Activated CD4-positive, alpha-beta T cell treated with anti-CD3 and anti-CD28 coated beads, Interleukin-2, amount 50 U/mL, for 24 hours (primary cell): ENCODE measurements around the gene NME5.

Experiments
- DNase-seq, 2 donors: peaks; one replicate each; pipeline ENCODE4 v3.0.0-alpha.2; 2020; ENCODE audit warnings: low read depth in 1 of 2, low spot score in 1 of 2

The NME5 gene

DNA sequence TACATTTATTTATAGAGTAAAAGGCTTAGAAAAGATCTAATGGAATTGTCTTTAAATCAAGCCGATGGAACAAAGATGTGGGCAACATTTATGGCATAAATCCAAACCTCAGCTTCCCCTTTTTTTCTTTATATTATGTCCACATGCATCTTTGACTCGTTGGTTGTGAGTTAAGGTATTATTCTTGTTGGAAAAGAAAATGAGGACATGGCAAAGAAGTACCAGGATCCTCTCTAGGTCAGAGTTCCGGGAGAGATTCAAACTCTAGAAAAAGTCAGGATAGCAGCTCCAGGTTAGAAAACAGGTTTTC lies 508 bp upstream of the NME5 start:
- DNase-seq = no peak

- no peak for DNase-seq
Measured at GRCh38 chr5:138132543-138132942, 6.7 kb downstream of the NME5 start.

DNA sequence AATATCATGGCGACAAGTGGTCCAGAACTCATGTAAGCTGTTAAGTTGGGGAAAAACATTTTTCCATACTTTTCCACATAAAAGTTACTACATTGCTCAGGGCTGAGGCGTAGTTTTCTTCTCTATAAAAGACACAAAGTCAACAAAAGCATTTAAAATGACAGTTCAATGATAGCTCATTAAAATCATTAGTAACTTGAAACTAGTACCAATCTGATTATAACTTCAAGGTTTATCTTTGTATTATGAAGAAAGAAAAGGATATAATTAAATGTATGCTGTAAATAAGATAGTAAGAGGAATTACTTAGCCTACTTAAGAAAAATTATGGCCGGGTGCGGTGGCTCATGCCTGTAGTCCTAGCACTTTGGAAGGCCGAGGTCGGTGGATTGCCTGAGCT lies 9.9 kb downstream of the NME5 start:
- DNase-seq = no peak

GRCh38 chr5:138128334-138128733 lies 10.9 kb downstream of the NME5 start:
- DNase-seq = no peak

DNA sequence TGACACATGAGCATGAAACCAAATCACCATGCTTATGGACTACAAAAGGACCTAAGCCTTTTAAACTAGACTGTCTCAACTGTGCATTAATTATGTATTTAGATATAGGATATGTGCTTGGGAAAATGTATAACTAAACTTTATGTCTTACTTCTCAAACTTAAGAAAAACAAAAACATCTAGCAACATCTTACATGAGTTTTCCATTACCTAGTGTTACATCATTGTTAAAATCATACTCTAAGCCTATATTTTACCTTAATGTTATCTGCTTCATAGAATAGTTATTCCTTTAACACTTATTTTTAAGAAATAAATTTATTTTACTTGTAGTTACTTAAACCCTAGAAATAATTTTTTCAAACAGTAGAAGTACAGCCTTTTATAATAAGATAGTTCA lies 24.0 kb downstream of the NME5 start:
- DNase-seq = no peak

- no peak for DNase-seq
Measured at GRCh38 chr5:138111937-138112336, 27.3 kb downstream of the NME5 start.

DNA sequence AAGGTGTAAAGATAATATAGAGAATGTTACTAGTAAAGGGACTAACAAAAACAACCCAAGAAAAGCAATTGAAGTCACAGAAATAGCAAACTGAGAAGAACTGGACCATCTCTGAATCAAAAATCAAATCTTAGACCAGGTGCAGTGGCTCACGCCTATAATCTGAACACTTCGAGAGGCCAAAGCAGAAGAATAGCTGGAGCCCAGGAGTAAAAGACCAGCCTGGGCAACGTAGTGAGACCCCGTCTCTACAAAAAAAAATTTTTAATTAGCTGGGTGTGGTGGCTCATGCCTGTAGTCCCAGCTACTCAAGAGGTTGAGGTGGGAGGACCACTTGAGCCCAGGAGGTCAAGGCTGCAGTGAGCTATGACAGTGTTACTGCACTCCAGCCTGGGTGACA lies 28.0 kb downstream of the NME5 start:
- DNase-seq = no peak

GRCh38 chr5:138110266-138110963 lies 28.8 kb downstream of the NME5 start:
- DNase-seq = no peak

DNA sequence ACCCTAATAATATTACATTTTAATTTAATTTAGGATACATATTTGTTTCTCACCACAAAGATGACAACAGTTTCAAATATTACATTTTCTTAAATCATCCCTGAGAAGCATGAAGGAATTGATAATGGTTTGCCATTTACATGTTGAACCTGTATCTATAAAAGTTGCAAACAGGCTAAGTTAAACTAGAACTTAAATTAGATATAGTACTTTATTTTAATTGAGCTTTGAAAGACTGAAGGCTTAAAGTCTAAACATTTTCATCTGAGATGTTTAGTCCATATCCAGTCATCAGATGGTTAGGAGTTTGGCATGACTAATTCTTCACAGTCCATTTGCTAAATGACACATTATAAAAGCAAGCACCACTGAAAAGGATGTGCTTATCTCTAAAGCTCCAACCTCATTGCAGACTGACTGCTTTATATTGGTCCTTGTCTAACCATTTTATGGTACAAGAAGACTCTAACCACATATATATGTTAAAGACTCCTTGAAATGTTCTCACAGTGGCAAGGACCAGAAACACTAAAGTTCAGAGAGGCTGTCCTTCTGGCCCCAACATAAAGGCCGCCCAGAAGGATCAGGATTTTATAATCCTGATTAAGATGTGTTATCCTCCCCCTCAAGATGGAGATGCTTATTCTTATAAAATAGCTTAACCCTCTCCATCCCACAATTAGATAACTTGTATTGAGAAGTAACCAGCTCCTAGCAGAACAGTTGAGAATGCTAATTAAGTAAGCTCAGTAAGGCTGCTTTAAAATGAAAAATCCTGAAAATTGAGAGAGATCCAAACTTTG lies 29.6 kb downstream of the NME5 start:
- DNase-seq = no peak

- DNase-seq = no peak
Measured at GRCh38 chr5:138107213-138107612, 32.0 kb downstream of the NME5 start.

DNA sequence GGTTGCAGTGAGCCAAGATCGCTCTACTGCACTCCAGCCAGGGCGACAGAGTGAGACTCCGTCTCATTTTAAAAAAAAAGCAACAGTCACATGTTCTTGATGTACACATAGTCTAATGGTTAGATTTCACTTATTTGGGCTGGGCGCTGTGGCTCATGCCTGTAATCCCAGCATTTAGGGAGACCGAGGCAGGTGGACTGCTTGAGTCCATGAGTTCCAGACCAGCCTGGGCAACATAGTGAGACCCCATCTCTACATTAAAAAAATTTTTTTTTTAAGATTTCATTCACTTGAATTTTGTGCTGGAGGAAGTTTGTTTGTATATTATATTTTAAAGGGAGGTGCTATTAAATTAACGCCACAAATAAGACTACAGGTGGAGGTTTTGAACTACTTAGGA lies 33.5 kb downstream of the NME5 start:
- no peak for DNase-seq

GRCh38 chr5:138103319-138103637 lies 36.0 kb downstream of the NME5 start:
- DNase-seq = no peak

DNA sequence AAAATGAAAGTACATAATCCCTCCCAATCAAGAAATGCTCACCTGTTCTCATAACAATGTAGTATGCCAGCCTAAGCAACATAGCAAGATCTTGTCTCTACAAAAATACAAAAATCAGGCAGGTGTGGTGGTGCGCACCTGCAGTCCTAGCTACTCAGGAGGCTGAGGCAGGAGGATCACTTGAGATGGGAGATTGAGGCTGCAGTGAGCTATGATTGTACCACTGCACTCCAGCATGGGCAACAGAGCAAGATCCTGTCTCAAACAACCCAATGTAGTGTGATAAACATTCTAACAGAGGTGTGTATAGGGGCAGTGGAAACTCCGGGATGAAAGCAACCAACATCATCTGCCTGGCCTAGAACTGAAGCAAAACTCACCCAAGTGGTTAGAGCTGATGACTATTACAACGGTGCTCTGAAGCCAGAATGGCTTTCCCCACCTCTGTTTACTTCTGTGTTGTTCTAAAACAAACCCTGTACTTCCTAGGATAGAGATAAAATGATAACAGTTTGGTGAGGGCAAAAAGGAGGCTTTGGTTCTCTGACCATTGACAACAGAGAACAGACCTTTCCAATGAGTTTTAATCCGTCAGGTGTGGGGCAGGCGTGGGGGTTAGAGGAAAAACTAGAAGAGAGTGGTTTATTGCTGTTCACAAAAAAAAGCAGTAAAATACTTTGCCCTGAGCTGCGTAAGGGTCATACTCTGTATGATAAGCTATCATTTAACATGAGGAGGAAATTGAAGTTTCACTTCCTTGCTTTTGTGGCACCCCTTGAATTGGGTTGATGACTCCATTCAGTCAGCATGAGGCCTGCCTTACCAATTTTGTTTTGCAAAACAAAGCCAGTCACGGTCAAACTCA lies 36.5 kb downstream of the NME5 start:
- no peak for DNase-seq

- DNase-seq = no peak
Measured at GRCh38 chr5:138096997-138097828, 42.0 kb downstream of the NME5 start.

DNA sequence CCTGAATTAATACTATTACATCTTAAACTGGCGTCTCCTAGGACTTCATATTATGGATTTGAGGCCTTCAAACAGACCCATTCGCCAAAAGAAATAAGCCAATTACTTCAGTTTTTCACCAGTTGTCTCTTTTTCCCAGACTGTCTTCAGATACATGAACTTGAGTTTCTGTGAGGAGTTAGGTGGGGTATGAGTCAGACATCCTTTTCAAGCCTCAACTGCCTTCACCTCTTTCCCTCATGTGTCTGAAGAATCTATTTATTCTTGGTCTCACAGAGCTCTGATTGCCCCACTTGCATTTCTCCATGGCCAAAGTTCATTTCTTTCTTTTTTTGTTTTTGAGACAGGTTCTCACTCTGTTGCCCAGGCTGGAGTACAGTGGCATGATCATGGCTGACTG lies 42.9 kb downstream of the NME5 start:
- no peak for DNase-seq

DNA sequence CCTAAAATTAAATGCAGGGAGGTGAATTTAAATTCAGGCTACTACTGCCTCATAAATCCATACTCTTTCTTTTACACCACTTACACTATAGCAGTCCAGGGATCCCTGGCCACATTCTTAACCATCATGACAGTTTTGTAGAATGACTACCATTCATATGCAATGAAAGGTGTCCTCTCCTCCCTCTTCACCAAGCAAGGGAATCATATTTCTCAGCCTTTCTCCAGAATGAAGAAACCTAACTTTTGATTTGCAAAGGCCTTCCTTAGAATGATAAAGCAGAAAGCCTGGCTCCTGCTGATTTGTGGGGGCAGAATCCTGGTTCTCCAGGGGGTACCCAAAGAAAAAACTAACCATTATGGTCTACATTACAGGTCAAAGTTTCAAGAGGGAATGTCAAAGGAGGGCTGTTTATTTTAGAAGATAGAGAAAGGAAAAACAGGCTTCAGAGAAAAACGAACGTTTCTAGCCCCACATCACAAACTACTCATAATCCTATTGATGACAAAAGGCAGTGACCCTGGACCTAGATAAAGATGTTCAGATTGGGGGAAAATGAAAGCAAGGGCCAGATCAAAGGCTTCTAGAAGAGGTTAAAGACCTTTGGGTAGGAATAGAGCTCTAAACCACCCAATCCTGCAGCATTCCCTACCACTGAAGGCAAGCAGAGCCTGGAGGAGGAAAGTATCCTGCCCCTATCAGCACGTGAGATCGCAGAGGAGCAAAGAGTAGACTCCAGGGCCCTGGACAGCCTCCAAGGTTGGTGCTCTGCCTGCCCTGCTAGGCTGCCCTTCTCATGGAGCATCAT lies 43.9 kb downstream of the NME5 start:
- no peak for DNase-seq

DNA sequence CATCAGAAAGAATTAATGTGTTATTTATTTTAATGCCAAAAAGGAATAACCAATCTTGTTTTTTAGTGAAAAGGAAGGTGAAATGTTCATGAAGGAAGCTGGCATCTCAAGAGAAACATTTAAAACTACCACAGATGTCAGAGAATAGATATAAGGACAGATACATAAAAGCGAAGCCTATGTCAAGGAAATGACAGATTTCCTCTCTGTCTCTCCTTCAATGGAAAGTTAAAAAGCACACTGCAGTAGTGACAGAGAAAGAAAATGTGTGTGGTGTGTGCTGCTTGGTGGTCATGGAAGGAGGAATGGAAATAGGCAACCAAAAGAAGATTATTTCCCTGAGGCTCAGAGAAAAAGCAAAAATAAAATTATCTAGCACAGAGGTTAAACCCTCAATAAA lies 46.2 kb downstream of the NME5 start:
- no peak for DNase-seq

DNA sequence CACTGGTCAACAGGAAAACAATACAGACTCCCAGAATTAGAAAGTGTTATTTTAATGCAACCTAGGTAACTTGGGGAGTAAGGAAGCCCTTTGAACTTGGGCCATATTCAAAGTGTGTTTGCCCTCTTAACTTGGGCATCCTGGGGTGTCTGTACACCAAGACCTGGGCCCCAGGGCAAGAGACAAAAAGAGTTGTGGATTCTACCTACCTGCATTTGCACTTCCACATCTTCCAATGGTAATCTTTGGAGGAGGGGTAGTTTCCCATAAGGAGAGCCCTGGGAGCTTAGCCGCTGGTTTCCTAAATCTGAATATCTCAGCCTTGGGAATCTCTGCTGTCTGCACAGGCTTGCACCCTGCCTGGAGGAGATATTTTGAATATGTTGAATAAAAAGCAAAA lies 46.9 kb downstream of the NME5 start:
- DNase-seq = no peak

DNA sequence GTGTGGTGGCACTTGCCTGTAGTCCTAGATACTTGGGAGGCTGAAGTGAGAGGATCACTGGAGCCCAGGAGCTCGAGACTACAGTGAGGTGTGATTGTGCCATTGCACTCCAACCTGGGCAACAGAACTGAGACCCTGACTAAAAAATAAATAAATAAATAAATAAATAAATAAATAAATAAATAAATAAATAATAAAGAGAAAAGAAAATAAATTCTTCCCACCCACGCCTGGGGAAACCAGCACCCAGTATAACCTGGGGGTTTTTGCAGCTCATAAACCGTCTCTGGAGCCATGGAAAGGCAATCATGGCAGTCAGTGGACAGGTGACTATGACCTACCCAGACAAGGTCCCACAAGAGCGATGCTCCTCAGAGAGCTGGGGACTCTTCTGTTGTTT lies 47.5 kb downstream of the NME5 start:
- no peak for DNase-seq

DNA sequence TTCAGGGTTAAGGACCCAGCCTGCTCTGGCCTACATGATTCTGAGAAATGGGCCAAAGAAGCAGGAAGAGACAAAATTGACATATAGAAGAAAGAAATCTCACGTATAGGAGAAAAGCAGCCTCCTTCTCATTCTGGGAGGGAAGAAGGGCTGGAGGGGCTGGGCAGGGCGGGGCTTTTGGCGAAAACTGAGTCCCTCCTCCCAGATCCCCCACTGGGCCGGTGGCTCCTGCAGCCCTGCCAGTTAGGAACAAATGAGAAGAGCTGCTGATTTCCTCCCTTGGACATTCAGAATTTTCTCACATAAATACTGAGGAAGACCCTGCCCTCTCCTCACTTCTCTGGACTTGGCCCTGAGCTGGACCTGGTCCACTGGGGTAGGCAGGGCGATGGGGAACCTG lies 55.5 kb downstream of the NME5 start, which contains the start of gene WNT8A:
TSS of gene WNT8A (plus strand) at position 332 of the 400 bp plus-strand sequence. CDS start 95 bp downstream, outside the sequence.
- no peak for DNase-seq
